Omental fat pad (tissue), 4 donors: Measurements from ENCODE around the gene NPS. TPM values are rescaled to one million over a fixed set of nuclear protein-coding genes. Genes with fewer than 3 reads are reported as not detected.
A peak's percentile ranks its signal among the peaks of the same experiment; 100 is the strongest.

Experiments
- ATAC-seq: fragments of 150-250 bp; one replicate; pipeline ENCODE4 v1.9.1; 2016; ENCODE audit warnings: mild to moderate bottlenecking, moderate library complexity; ENCODE audit not compliant: low FRiP score
- DNase-seq: peaks from one replicate; pipeline ENCODE4 v3.0.0-alpha.2; 2019; ENCODE audit warnings: low spot score
- CTCF ChIP-seq, 3 donors: fragments of 450-650 bp; IDR thresholded peaks; one replicate each; pipeline ENCODE4 v1.5.1; 2016 to 2017; ENCODE audit warnings: antibody characterized with exemption in 3 of 3, mild to moderate bottlenecking in 3 of 3, moderate library complexity in 2 of 3
- total RNA-seq, 4 donors: library from RNA; depleted of rRNA; stranded (reverse); fragments of >200 nt; gene quantifications; one replicate each; pipeline ENCODE4 v1.1.0, GENCODE V29; 2016

Gene NPS
- total RNA-seq, 4 donors from 2014 or later = not detected

- TF ChIP-seq CTCF (IDR thresholded peaks at IDR 0.05) = no peak
- ATAC-seq (no peak), DNase-seq (no peak)
Observed at GRCh38 chr10:127534496-127534895, 14.6 kb upstream of the NPS start.

GRCh38 chr10:127535802-127536515 lies 13.2 kb upstream of the NPS start:
- TF ChIP-seq CTCF (IDR thresholded peaks at IDR 0.05) = no peak
- DNase-seq (no peak), ATAC-seq (peak; percentile 65)

GRCh38 chr10:127536972-127537760 lies 11.9 kb upstream of the NPS start:
- DNase-seq (no peak), ATAC-seq (no peak)
- TF ChIP-seq CTCF (IDR thresholded peaks at IDR 0.05) = no peak

GRCh38 chr10:127537924-127538323 lies 11.2 kb upstream of the NPS start:
- TF ChIP-seq CTCF (IDR thresholded peaks at IDR 0.05) = no peak
- ATAC-seq = no peak
- no peak for DNase-seq

GRCh38 chr10:127548022-127548421 lies 1.1 kb upstream of the NPS start:
- no peak for ATAC-seq
- no peak for DNase-seq
- no peak for TF ChIP-seq CTCF (IDR thresholded peaks at IDR 0.05)

- no peak for DNase-seq
- peak; percentile 91 for ATAC-seq
Observed at GRCh38 chr10:127550861-127551260, 1.8 kb downstream of the NPS start.

More at GRCh38 chr10:127550861-127551260, 1.8 kb downstream of the NPS start:
- TF ChIP-seq CTCF (IDR thresholded peaks at IDR 0.05) = no peak
